ENCODE results near the gene DKK2. TPM values are rescaled to one million over a fixed set of nuclear protein-coding genes. Genes with fewer than 3 reads are reported as not detected.

The DKK2 gene
- total RNA-seq, result under 1 TPM in 1 of 2 donors, not detected in 1; 0.62 TPM
- 0.21 TPM for polyA plus RNA-seq (ENCODE audit: insufficient read depth, low read depth, low replicate concordance)
- long read RNA-seq, donor 1, result 0 reads
- long read RNA-seq, donor 2, partial matches to known transcripts, result 0 of 1 reads
- long read RNA-seq, donor 2, other reads (novel, unspliced or antisense), result 0 of 1 reads

GRCh38 chr4:107035819-107036583, at the start of gene DKK2:
Gene DKK2, minus strand, starts transcription at chr4:107036313. Its CDS starts 722 bp downstream, at chr4:107035591.
- Histone ChIP-seq H3K27ac (no peak within 1 kb of the TSS), H3K4me3 (peak within 1 kb of the TSS; percentile 1 to 23), H3K27me3 (no peaks in the 10 kb centered on the region), H3K9me3 (no peaks in the 10 kb centered on the region), H3K36me3 (ENCODE audit: low read depth, missing control alignments) (no peaks in the 10 kb centered on the region), H3K4me1 (peaks cover 25% of the 10 kb centered on the region)
- no peak for TF ChIP-seq POLR2A (IDR thresholded peaks at IDR 0.05)
- TF ChIP-seq CTCF (IDR thresholded peaks at IDR 0.05), result no peak
- intact Hi-C loops (cut with DNase I; ENCODE audit: low total_unique reads), result no loop called here
- 0 to 1% methylated on average over 40 of the region's 40 CpGs for WGBS, 2 donors
- DNase-seq, result no peak

- H3K27me3 ChIP-seq, result no peaks in the 10 kb centered on the region
- no peak for DNase-seq
- no peaks in the 10 kb centered on the region for H3K36me3 ChIP-seq (ENCODE audit: low read depth, missing control alignments)
- intact Hi-C loops (cut with DNase I; ENCODE audit: low total_unique reads), result no loop called here
- no peak overlapping the region for H3K27ac ChIP-seq
- no peaks in the 10 kb centered on the region for H3K9me3 ChIP-seq
- WGBS, 2 donors, result 79% methylated on average over 4 of the region's 4 CpGs
- no peak overlapping the region for H3K4me3 ChIP-seq
- no peak for TF ChIP-seq POLR2A (IDR thresholded peaks at IDR 0.05)
- no peak for TF ChIP-seq CTCF (IDR thresholded peaks at IDR 0.05)
- no peaks in the 10 kb centered on the region for H3K4me1 ChIP-seq
These were observed 41.1 kb upstream of the DKK2 start for GRCh38 chr4:107077192-107077591.

- Histone ChIP-seq H3K27ac (no peak overlapping the region), H3K9me3 (no peaks in the 10 kb centered on the region), H3K27me3 (no peaks in the 10 kb centered on the region), H3K4me1 (no peaks in the 10 kb centered on the region), H3K36me3 (ENCODE audit: low read depth, missing control alignments) (no peaks in the 10 kb centered on the region), H3K4me3 (no peak overlapping the region)
- intact Hi-C loops (cut with DNase I; ENCODE audit: low total_unique reads), result no loop called here
- TF ChIP-seq CTCF (IDR thresholded peaks at IDR 0.05), result no peak
- no peak for TF ChIP-seq POLR2A (IDR thresholded peaks at IDR 0.05)
- 56 to 79% methylated on average over 16 to 23 of the region's 32 CpGs for WGBS, 2 donors
- no peak for DNase-seq
These were observed 37.0 kb upstream of the DKK2 start for GRCh38 chr4:107072836-107073736.

- intact Hi-C loops (cut with DNase I; ENCODE audit: low total_unique reads), result no loop called here
- no peak for DNase-seq
- TF ChIP-seq CTCF (IDR thresholded peaks at IDR 0.05), result no peak
- TF ChIP-seq POLR2A (IDR thresholded peaks at IDR 0.05), result no peak
- H3K36me3 ChIP-seq (ENCODE audit: low read depth, missing control alignments), result no peaks in the 10 kb centered on the region
- H3K27ac ChIP-seq, result no peak overlapping the region
- no peaks in the 10 kb centered on the region for H3K9me3 ChIP-seq
- no peaks in the 10 kb centered on the region for H3K4me1 ChIP-seq
- no peaks in the 10 kb centered on the region for H3K27me3 ChIP-seq
- H3K4me3 ChIP-seq, result no peak overlapping the region
These were observed 35.0 kb upstream of the DKK2 start for GRCh38 chr4:107071108-107071507.
